Karpas-422 (cell line): ENCODE measurements around the gene C1orf146. TPM values are rescaled to one million over a fixed set of nuclear protein-coding genes. Genes with fewer than 3 reads are reported as not detected.
"Not testable (repeated sequence)": the region's sequence is repeated elsewhere in the genome, so short reads cannot be mapped to it uniquely, and the experiment has no call there.

Experiments used
- DNase-seq: peaks from one replicate; pipeline ENCODE4 v3.0.0-alpha.2; 2015
- H2AFZ ChIP-seq: fragments of 200-600 bp; sonication (generic); 2 replicates; pipeline ENCODE4 v1.6.1; 2014; ENCODE audit warnings: antibody characterized with exemption, low read length, mixed read lengths
- H3K27ac ChIP-seq: fragments of 200-600 bp; sonication (generic); 2 replicates; pipeline ENCODE4 v1.5.1; 2014; ENCODE audit warnings: mild to moderate bottlenecking, low read length, moderate library complexity
- H3K27me3 ChIP-seq: fragments of 200-600 bp; sonication (generic); 2 replicates; pipeline ENCODE4 v1.6.1; 2014; ENCODE audit warnings: low read length, mixed read lengths
- H3K36me3 ChIP-seq: fragments of 200-600 bp; sonication (generic); 2 replicates; pipeline ENCODE4 v1.6.1; 2014; ENCODE audit warnings: low read length, mixed read lengths; ENCODE audit not compliant: insufficient read depth
- H3K4me1 ChIP-seq: fragments of 200-600 bp; sonication (generic); 2 replicates; pipeline ENCODE4 v1.6.1; 2014; ENCODE audit warnings: mild to moderate bottlenecking, low read length, mixed read lengths
- H3K4me2 ChIP-seq: fragments of 200-600 bp; sonication (generic); 2 replicates; pipeline ENCODE4 v1.6.1; 2014; ENCODE audit warnings: low read length, low read depth, mild to moderate bottlenecking; ENCODE audit not compliant: poor library complexity, severe bottlenecking
- H3K4me3 ChIP-seq: fragments of 200-600 bp; sonication (generic); 2 replicates; pipeline ENCODE4 v1.5.1; 2014; ENCODE audit warnings: mild to moderate bottlenecking, antibody characterized with exemption, low read length, mixed read lengths
- H3K79me2 ChIP-seq: fragments of 200-600 bp; sonication (generic); 2 replicates; pipeline ENCODE4 v1.6.1; 2014; ENCODE audit warnings: mild to moderate bottlenecking, low read length, mixed read lengths
- H3K9ac ChIP-seq: fragments of 200-600 bp; sonication (generic); 2 replicates; pipeline ENCODE4 v1.6.0; 2014; ENCODE audit warnings: low read length
- H3K9me2 ChIP-seq: fragments of 200-600 bp; sonication (generic), shearing (Covaris generic); replicated peaks from 2 replicates; pipeline ENCODE4 v1.6.0; 2014; ENCODE audit warnings: mild to moderate bottlenecking, low read length, moderate library complexity; ENCODE audit not compliant: insufficient read depth
- H3K9me3 ChIP-seq: fragments of 300-700, 200-600 bp; sonication (generic); 2 replicates; pipeline ENCODE4 v1.6.1; 2014; ENCODE audit warnings: low read length, mixed read lengths
- H4K20me1 ChIP-seq: fragments of 200-600 bp; sonication (generic); 2 replicates; pipeline ENCODE4 v1.6.1; 2014; ENCODE audit warnings: mild to moderate bottlenecking, antibody characterized with exemption, low read length, low read depth; ENCODE audit not compliant: insufficient read depth
- total RNA-seq: library from RNA; depleted of rRNA; stranded (reverse); fragments of >200 nt; shearing (Covaris generic); gene quantifications from 2 replicates; pipeline ENCODE4 v1.2.3, GENCODE V29; 2014; ENCODE audit warnings: low replicate concordance

Gene C1orf146
- total RNA-seq, 1 experiment from 2014 or later = not detected

- H2AFZ ChIP-seq = no peak overlapping the region
- H3K4me1 ChIP-seq = no peaks in the 10 kb centered on the region
- no peak overlapping the region for H3K27ac ChIP-seq
- H3K9me2 ChIP-seq = no peaks in the 10 kb centered on the region
- H4K20me1 ChIP-seq = no peaks in the 10 kb centered on the region
- no peak overlapping the region for H3K9ac ChIP-seq
- no peak overlapping the region for H3K4me2 ChIP-seq
- no peaks in the 10 kb centered on the region for H3K79me2 ChIP-seq
- no peaks in the 10 kb centered on the region for H3K9me3 ChIP-seq
- H3K4me3 ChIP-seq = no peak overlapping the region
- no peaks in the 10 kb centered on the region for H3K36me3 ChIP-seq
- no peaks in the 10 kb centered on the region for H3K27me3 ChIP-seq
- no peak for DNase-seq
Observed at GRCh38 chr1:92240034-92240433, 22.3 kb downstream of the C1orf146 start.

GRCh38 chr1:92244376-92244775 lies 26.7 kb downstream of the C1orf146 start:
- Histone ChIP-seq H3K4me1 (no peaks in the 10 kb centered on the region), H2AFZ (no peak overlapping the region), H3K4me3 (no peak overlapping the region), H3K9ac (no peak overlapping the region), H3K27me3 (no peaks in the 10 kb centered on the region), H3K4me2 (no peak overlapping the region), H4K20me1 (no peaks in the 10 kb centered on the region), H3K9me3 (no peaks in the 10 kb centered on the region), H3K79me2 (no peaks in the 10 kb centered on the region), H3K9me2 (no peaks in the 10 kb centered on the region), H3K27ac (no peak overlapping the region), H3K36me3 (peaks cover 20% of the 10 kb centered on the region; the same call in 1 of the 2 replicates)
- DNase-seq = no peak

DNA sequence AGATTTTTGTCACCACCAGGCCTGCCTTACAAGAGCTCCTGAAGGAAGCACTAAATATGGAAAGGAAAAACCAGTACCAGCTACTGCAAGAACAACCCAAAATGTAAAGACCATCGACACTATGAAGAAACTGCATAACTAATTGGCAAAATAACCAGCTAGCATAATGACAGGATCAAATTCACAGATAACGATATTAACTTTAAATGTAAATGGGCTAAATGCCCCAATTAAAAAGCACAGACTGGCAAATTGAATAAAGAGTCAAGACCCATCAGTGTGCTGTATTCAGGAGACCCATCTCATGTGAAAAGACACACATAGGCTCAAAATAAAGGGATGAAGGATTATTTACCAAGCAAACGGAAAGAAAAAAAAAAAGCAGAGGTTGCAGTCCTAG lies 37.0 kb downstream of the C1orf146 start:
- not testable (repeated sequence) for DNase-seq, H3K9me3 ChIP-seq, H3K4me2 ChIP-seq, H3K27ac ChIP-seq, H3K79me2 ChIP-seq, H3K4me3 ChIP-seq, H3K4me1 ChIP-seq, H4K20me1 ChIP-seq, H3K9ac ChIP-seq, H3K27me3 ChIP-seq, H3K9me2 ChIP-seq, H2AFZ ChIP-seq
- H3K36me3 ChIP-seq = peaks cover 34% of the 10 kb centered on the region

DNA sequence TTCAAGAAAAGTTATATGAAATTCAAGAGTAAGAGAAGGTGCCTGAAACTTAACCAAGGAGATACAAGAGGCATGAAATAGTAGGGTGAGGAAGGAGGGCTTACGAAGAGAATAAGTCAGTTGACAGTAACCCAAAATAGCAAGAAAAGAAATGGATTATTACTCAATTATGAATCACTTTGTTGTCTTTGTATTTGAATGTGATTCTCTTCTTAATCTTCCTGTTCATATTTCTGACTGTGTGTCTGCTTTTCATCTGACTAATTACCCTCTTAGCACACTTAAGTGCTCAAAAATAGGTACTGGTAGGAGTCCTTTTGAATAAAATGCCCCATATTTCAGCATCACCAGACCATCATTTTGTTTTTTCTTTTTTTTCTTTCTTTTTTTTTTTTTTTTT lies 41.6 kb downstream of the C1orf146 start:
- no peak for DNase-seq
- no peaks in the 10 kb centered on the region for H3K9me2 ChIP-seq
- H3K4me3 ChIP-seq = no peak overlapping the region
- H3K4me1 ChIP-seq = no peaks in the 10 kb centered on the region
- peaks cover 47% of the 10 kb centered on the region for H3K36me3 ChIP-seq
- no peak overlapping the region for H3K4me2 ChIP-seq
- H4K20me1 ChIP-seq = no peaks in the 10 kb centered on the region
- H3K9ac ChIP-seq = no peak overlapping the region
- no peaks in the 10 kb centered on the region for H3K79me2 ChIP-seq
- no peaks in the 10 kb centered on the region for H3K27me3 ChIP-seq
- H3K27ac ChIP-seq = no peak overlapping the region
- no peak overlapping the region for H2AFZ ChIP-seq
- no peaks in the 10 kb centered on the region for H3K9me3 ChIP-seq

- no peak overlapping the region for H3K9ac ChIP-seq
- no peaks in the 10 kb centered on the region for H3K79me2 ChIP-seq
- no peaks in the 10 kb centered on the region for H3K27me3 ChIP-seq
- H3K4me3 ChIP-seq = no peak overlapping the region
- no peaks in the 10 kb centered on the region for H3K4me1 ChIP-seq
- no peaks in the 10 kb centered on the region for H3K9me3 ChIP-seq
- H3K36me3 ChIP-seq = peaks cover 50% of the 10 kb centered on the region
- H4K20me1 ChIP-seq = no peaks in the 10 kb centered on the region
- no peaks in the 10 kb centered on the region for H3K9me2 ChIP-seq
- DNase-seq = no peak
- no peak overlapping the region for H2AFZ ChIP-seq
- H3K27ac ChIP-seq = no peak overlapping the region
- no peak overlapping the region for H3K4me2 ChIP-seq
Observed at GRCh38 chr1:92262516-92262915, 44.8 kb downstream of the C1orf146 start.

DNA sequence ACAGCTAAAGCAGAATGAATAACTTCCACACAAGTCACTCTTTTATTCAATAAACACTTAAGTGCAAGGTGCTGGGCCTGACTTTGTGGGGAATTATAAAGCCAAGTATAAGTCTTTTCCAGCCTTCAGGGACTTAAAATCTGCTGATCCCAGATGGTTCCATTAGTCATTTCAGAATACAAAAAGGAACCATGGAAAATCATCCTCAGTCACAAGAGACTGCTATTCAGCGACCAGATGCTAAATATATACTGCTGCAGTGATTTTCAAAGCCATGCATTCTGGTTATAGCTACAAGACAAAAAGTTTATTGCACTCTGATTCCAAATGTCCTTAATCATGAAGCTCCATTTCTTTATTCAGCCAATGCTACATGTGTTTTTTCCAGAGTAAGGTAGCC lies 55.3 kb downstream of the C1orf146 start:
- Histone ChIP-seq H3K9me2 (no peaks in the 10 kb centered on the region), H4K20me1 (no peaks in the 10 kb centered on the region), H3K9ac (no peak overlapping the region), H3K27ac (no peak overlapping the region), H3K27me3 (no peaks in the 10 kb centered on the region), H3K36me3 (peaks cover 50% of the 10 kb centered on the region), H3K79me2 (peaks cover 10% of the 10 kb centered on the region; the same call in 1 of the 2 replicates), H3K4me3 (no peak overlapping the region), H3K4me1 (peaks cover 6% of the 10 kb centered on the region; the same call in 1 of the 2 replicates), H3K4me2 (no peak overlapping the region), H2AFZ (no peak overlapping the region), H3K9me3 (no peaks in the 10 kb centered on the region)
- no peak for DNase-seq

- Histone ChIP-seq H2AFZ (no peak overlapping the region), H3K4me3 (no peak overlapping the region), H3K4me2 (no peak overlapping the region), H3K79me2 (peaks cover 10% of the 10 kb centered on the region), H4K20me1 (no peaks in the 10 kb centered on the region), H3K9me2 (no peaks in the 10 kb centered on the region), H3K36me3 (peaks cover 38% of the 10 kb centered on the region), H3K9ac (no peak overlapping the region), H3K27ac (no peak overlapping the region), H3K27me3 (no peaks in the 10 kb centered on the region), H3K9me3 (no peaks in the 10 kb centered on the region), H3K4me1 (peaks cover 6% of the 10 kb centered on the region; the same call in 1 of the 2 replicates)
- no peak for DNase-seq
Observed at GRCh38 chr1:92274939-92275338, 57.2 kb downstream of the C1orf146 start.

DNA sequence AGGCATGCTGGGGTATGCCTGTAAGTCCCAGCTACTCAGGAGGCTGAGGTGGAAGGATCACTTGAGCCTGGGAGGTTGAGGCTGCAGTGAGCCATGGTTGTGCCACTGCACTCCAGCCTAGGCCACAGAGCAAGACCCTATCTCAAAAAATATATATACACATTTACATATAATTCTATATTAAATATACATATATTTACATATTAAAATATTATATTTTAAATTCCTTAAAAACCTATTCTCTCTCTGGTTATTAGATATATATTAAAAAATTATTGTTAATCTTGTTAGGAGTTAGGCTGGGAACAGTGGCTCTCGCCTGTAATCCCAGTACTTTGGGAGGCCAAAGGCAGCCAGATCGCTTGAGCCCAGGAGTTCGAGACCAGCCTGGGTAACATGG lies 58.4 kb downstream of the C1orf146 start:
- Histone ChIP-seq H3K9me3 (no peaks in the 10 kb centered on the region), H4K20me1 (no peaks in the 10 kb centered on the region), H3K79me2 (peaks cover 10% of the 10 kb centered on the region), H3K27ac (no peak overlapping the region), H3K4me2 (no peak overlapping the region), H3K4me1 (peaks cover 1% of the 10 kb centered on the region; the same call in 1 of the 2 replicates), H3K27me3 (no peaks in the 10 kb centered on the region), H3K36me3 (peaks cover 34% of the 10 kb centered on the region), H3K9ac (no peak overlapping the region), H2AFZ (no peak overlapping the region), H3K4me3 (no peak overlapping the region), H3K9me2 (no peaks in the 10 kb centered on the region)
- DNase-seq = no peak
